IPS-11a (cell line): ENCODE data around the gene TNFRSF19.

Experiments used
- H3K4me3 ChIP-seq: one replicate; pipeline ENCODE4 v1.5.1; 2013; ENCODE audit warnings: low read depth, low read length, control low read depth

Gene TNFRSF19

DNA sequence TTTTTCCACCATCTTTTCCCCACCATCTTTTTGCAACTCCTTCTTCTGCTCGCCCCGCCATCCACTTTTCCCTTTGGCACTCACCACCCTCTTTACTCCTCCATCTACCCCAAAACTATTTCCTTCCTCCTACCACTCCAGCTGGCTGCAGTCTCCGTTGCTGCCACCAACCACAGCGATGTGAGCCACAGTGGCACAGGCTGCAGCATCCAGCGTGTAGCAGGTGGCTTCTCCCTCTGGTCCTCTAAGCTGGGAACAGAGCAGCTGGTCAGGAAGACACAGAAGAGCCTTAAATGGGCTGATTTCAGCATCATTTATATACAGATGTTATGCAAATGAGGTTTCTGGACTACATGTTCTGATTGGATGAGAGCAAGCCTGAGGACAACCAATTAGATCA, 144.5 kb downstream of the TNFRSF19 start:
- no peak overlapping the region for H3K4me3 ChIP-seq

DNA sequence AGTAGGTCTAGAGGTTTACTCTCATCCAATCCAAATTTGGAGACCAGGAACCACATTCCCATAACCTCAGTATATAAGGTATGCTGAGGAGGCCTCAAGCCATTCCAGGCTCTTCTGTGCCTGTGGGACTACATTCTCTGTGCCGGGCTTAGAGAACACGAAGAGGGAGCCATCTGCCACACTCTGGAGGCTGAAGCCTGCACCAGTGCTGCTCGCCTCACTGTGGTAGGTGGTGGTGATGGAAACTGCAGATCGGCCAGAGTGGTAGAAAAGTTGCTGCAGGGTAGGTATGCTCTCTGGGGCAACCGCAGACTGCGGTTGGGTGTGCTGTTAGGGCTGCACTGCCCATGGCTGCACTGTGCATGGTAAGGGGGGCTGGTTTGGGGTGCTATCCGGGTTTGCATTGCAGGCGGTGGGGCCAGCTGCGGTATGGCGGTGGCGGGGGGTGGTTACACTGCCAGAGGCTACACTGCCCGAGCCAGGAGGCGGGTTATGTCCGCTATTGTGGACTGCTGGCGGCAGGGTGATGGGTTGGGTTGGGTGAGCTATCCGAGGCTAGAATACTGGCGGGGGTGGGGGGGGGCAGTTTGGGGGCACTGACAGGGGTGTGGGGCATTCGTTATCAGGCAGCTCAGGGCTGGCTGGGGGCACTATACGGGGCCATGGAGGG, 145.0 kb downstream of the TNFRSF19 start:
- H3K4me3 ChIP-seq = no peak overlapping the region

DNA sequence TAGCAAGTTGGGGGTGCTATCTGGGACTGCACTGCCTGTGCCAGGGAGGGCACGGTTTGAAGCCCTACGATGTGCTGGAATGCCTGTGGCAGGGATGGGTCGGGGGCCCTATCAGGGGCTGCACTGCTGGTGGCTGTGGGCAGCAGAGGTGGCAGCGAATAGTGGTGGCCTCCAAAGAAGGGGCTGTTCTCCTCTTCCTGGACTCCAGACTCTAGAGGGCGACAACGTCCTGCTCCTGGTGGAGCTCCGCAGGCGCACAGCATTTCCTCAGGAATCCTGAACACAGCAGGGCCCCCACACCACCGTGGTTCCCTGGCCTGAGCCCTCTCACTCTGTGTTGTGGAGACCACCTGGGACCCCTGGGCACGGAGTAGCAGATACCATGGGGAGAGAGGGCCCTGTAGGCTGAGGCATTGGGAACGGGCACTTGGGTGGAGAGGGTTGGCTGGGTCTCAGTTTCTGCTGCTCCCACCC, 145.6 kb downstream of the TNFRSF19 start:
- no peak overlapping the region for H3K4me3 ChIP-seq

DNA sequence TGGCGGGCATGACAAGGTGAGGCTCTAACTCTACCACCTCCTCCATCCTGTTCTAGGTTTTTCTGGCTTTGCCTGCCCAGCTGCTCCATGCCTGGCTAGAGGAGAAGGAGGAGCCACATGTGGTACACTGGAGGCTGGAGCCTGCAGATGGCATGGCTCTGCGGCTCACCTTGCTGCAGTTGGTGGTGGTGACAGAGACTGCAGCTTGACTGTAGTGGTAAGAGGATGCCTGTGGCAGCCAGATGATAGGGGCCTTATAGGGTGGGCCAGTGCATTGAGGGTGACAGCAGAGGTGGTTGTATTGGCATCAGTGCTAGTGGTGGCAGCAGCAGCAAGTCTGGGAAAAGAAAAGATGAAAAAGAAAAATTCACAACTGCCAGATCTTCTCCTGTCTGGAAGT, 146.2 kb downstream of the TNFRSF19 start:
- no peak overlapping the region for H3K4me3 ChIP-seq

DNA sequence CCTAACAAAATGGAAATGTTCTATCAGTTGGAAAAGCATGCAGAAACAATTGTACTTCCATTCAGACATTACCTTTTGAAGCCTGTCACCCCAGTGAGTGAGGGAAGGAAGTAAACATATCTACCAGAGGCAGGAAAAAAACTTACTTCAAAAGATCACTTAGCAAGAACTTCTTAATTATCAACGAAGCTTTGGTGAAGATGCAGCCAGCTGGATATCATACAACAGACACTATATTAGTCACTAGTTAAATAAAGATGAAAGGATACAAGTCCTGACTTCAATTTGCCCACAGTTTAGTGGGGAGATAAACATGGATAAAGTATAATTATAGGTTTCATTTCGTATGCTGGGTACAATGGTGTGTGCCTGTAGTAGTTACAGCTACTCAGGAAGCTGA, 148.8 kb downstream of the TNFRSF19 start:
- H3K4me3 ChIP-seq = no peak overlapping the region

DNA sequence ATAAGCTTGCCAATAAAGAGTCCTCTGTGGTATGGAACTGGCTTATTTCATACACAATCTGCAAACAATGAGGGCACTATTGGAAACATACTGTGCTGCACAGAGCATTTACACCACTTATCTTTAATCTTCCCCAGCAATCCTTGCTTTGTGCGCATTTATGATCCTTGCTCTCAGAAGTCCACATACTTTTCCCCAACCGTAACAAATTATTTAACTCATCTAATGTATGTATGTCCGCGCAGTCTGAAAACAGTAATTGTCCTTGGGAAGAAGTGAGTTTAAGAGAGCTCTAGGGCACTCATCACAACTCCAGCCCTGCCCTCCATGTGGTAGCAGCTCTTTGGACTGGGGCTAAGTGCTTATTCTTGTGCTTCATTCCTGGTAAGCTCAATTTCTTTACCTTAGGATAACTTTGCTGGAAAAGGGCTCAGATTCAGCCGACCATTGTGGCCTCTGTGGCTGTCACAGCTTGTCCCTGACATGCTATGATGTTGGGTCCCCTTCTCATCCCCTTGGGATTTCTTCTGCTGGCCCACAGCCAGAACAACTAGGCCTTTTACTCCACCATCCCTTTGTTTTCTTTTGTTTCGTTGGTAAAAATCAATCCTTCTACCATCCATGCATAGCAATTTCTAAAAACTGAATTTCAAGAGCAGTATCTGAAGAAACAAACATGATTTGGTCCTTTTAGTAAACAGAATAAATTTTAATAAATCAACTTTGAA, 152.7 kb downstream of the TNFRSF19 start:
- H3K4me3 ChIP-seq = no peak overlapping the region

DNA sequence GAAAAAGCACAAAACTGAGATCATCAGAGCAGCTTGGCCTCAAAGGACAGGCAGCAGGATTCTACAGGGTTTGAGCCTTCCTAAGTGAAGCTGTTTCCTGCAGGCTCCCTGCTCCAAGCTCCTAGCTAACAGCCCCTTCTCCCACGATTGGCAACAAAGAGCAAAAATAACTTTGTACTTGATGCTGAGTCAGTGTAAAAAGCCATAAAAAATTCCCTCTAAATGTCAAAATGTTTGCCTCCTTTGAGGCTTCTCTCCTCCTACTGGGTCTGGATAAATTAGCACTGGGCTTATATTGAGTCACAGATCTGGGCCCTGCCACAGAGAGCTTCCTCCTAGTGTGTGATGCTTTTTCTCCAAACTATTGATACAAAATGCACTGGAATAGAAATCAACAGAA, 153.3 kb downstream of the TNFRSF19 start:
- H3K4me3 ChIP-seq = no peak overlapping the region

DNA sequence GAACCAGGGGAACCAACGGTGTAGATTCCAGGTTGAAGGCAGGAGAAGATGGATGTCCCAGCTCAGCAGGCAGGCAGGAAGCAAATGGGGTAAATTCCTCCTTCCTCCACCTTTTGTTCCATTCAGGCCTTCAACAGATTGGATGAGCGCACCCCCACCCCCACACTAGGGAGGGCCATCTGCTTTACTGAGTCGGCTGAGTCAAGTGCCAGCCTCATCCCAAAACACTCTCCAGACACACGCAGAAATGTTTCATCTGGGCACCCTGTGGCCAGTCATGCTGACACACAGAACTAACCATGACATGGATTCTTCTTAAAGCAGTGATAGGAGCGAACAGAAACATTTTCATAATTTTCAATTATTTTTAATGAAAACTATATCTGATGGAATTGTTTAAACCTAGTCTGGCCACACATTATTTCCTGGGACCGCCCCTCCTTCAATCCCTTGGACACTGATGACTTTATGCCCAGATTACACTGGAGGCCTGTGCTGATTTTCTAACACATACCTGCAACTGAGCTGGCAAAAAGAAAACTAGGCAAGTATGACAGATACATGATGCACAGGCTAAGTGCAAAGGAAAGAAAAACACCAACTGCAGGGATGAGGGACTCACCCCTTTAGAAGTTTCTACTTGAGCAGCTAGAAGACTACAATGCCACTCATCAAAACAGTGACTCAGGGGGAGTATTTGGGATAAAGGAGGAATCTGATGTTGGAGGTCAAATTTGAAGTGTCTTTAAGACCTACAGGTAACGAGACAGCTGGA, 154.2 kb downstream of the TNFRSF19 start:
- H3K4me3 ChIP-seq = no peak overlapping the region
